Thoracic aorta (tissue), 2 donors: Measurements from ENCODE around the gene GPC6. TPM values are rescaled to one million over a fixed set of nuclear protein-coding genes. Genes with fewer than 3 reads are reported as not detected.

Source experiments
- ATAC-seq: fragments of 150-250 bp; one replicate; pipeline ENCODE4 v1.8.0; 2017; ENCODE audit warnings: low read depth; ENCODE audit not compliant: insufficient number of reproducible peaks, low FRiP score
- DNase-seq: peaks from one replicate; pipeline ENCODE4 v3.0.0-alpha.2; 2020; ENCODE audit warnings: low spot score
- H3K27ac ChIP-seq, 2 donors: fragments of 200-600 bp; sonication (generic); 1 replicate in 1 of 2; 2 replicates in 1 of 2; pipeline ENCODE4 v1.5.1; 2016; ENCODE audit warnings: mild to moderate bottlenecking in 2 of 2, moderate library complexity in 2 of 2
- H3K27me3 ChIP-seq: fragments of 200-600 bp; sonication (generic); replicated peaks from 2 replicates; pipeline ENCODE4 v1.6.0; 2016; ENCODE audit warnings: mild to moderate bottlenecking; ENCODE audit not compliant: insufficient read depth
- H3K36me3 ChIP-seq: fragments of 200-600 bp; sonication (generic); one replicate; pipeline ENCODE4 v1.5.1; 2016
- H3K4me1 ChIP-seq, 2 donors: fragments of 200-600 bp; sonication (generic); 1 replicate in 1 of 2; 2 replicates in 1 of 2; pipeline versions ENCODE4 v1.5.1 to v1.6.0; 2016; ENCODE audit warnings: low read depth in 2 of 2, mild to moderate bottlenecking in 1 of 2; ENCODE audit not compliant: control insufficient read depth in 1 of 2
- H3K4me3 ChIP-seq: fragments of 200-600 bp; sonication (generic); 2 replicates; pipeline ENCODE4 v1.5.1; 2016; ENCODE audit warnings: mild to moderate bottlenecking
- H3K9me3 ChIP-seq: fragments of 200-600 bp; sonication (generic); 2 replicates; pipeline ENCODE4 v1.5.1; 2016
- total RNA-seq, 2 donors: library from RNA; depleted of rRNA; stranded (reverse); fragments of >200 nt; gene quantifications; one replicate each; pipeline versions ENCODE4 v1.1.0 to v1.2.3, GENCODE V29; 2016
- TF ChIP-seq, protein P1 (sequence below): fragments of 200-600 bp; sonication (generic); IDR thresholded peaks from one replicate; pipeline ENCODE4 v1.5.1; 2019; ENCODE audit warnings: antibody characterized with exemption

GPC6 gene
- total RNA-seq, 2 donors from 2014 or later = 34.9 to 56.4 TPM

- TF ChIP-seq, protein P1, sequence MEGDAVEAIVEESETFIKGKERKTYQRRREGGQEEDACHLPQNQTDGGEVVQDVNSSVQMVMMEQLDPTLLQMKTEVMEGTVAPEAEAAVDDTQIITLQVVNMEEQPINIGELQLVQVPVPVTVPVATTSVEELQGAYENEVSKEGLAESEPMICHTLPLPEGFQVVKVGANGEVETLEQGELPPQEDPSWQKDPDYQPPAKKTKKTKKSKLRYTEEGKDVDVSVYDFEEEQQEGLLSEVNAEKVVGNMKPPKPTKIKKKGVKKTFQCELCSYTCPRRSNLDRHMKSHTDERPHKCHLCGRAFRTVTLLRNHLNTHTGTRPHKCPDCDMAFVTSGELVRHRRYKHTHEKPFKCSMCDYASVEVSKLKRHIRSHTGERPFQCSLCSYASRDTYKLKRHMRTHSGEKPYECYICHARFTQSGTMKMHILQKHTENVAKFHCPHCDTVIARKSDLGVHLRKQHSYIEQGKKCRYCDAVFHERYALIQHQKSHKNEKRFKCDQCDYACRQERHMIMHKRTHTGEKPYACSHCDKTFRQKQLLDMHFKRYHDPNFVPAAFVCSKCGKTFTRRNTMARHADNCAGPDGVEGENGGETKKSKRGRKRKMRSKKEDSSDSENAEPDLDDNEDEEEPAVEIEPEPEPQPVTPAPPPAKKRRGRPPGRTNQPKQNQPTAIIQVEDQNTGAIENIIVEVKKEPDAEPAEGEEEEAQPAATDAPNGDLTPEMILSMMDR = no peak
- H3K4me3 ChIP-seq = no peak overlapping the region
- no peaks in the 10 kb centered on the region for H3K4me1 ChIP-seq
- DNase-seq (no peak), ATAC-seq (no peak)
- H3K9me3 ChIP-seq = no peaks in the 10 kb centered on the region
- H3K27me3 ChIP-seq = no peaks in the 10 kb centered on the region
- H3K36me3 ChIP-seq = no peaks in the 10 kb centered on the region
- H3K27ac ChIP-seq = no peak overlapping the region
Measured at GRCh38 chr13:93525087-93525486, 298.5 kb downstream of the GPC6 start.

- no peak for ATAC-seq
- DNase-seq = no peak
- TF ChIP-seq, protein P1 = no peak
- Histone ChIP-seq H3K36me3 (no peaks in the 10 kb centered on the region), H3K4me1 (no peaks in the 10 kb centered on the region), H3K27me3 (no peaks in the 10 kb centered on the region), H3K4me3 (no peak overlapping the region), H3K27ac (no peak overlapping the region), H3K9me3 (no peaks in the 10 kb centered on the region)
Measured at GRCh38 chr13:93527748-93528297, 301.2 kb downstream of the GPC6 start.

DNA sequence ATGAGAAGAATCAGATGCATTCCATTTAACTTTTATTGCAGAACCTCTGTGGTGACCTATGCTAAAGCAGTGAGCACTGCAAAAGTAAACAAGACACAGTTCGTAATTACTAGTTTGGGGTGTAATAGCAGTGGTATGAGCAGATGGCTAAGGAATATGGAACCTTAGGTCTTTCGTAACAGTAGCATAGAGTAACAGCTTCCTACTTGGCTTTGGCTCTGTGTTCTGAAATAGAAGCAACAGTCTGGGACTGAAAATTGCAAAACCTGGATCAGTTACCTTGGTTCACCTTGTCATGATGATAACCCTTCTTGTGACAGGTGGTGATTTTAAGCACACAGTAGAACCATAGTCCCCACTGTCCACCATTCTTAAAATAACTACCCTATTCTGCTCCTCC lies 303.4 kb downstream of the GPC6 start:
- DNase-seq (no peak), ATAC-seq (no peak)
- TF ChIP-seq, protein P1 = no peak
- no peak overlapping the region for H3K4me3 ChIP-seq
- no peaks in the 10 kb centered on the region for H3K36me3 ChIP-seq
- no peaks in the 10 kb centered on the region for H3K27me3 ChIP-seq
- H3K27ac ChIP-seq = no peak overlapping the region
- H3K4me1 ChIP-seq = peaks cover 4 to 17% of the 10 kb centered on the region in 2 donors
- H3K9me3 ChIP-seq = no peaks in the 10 kb centered on the region

- DNase-seq (no peak), ATAC-seq (no peak)
- Histone ChIP-seq H3K27ac (peak overlapping the region; percentile 49 to 51), H3K4me3 (peak overlapping the region; percentile 34), H3K9me3 (no peaks in the 10 kb centered on the region), H3K36me3 (no peaks in the 10 kb centered on the region), H3K4me1 (peaks cover 4 to 18% of the 10 kb centered on the region in 2 donors), H3K27me3 (no peaks in the 10 kb centered on the region)
- TF ChIP-seq, protein P1 = no peak
Measured at GRCh38 chr13:93534181-93534700, 307.6 kb downstream of the GPC6 start.

DNA sequence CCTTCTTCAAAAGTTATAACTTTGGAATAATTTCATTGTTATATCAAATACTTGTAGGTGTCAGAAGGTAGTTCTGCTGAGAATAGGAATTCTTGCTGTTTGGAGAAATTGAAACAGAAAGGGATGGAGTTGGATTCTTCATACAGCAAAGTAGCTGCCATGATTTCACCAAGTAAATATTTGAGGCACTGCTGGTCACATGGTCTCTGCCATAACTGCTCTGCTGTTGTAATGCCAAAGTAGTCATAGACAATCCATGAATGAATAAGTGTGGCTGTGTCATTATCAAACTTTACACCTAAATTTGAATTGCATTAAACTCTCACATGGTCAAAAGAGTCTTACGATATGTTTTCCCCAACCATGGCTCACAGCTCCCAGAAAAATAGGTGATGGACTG lies 308.6 kb downstream of the GPC6 start:
- Histone ChIP-seq H3K36me3 (no peaks in the 10 kb centered on the region), H3K4me1 (peaks cover 4 to 18% of the 10 kb centered on the region in 2 donors)

More for the DNA sequence above, 308.6 kb downstream of the GPC6 start:
- Histone ChIP-seq H3K27ac (no peak overlapping the region), H3K27me3 (no peaks in the 10 kb centered on the region), H3K9me3 (no peaks in the 10 kb centered on the region), H3K4me3 (no peak overlapping the region)
- ATAC-seq = no peak
- DNase-seq = no peak
- TF ChIP-seq, protein P1 = no peak
